Fibroblast of skin of left quadriceps (primary cell): ENCODE results near the gene MAPRE2.
"Not testable (repeated sequence)": the region's sequence is repeated elsewhere in the genome, so short reads cannot be mapped to it uniquely, and the experiment has no call there.

ENCODE experiments used
- DNase-seq, 2 experiments: peaks; one replicate each; pipeline ENCODE4 v3.0.0-alpha.2; 2013; ENCODE audit warnings: low read depth in 2 of 2

MAPRE2 gene

GRCh38 chr18:35153609-35154272 is 112.5 kb downstream of the MAPRE2 start:
- DNase-seq, result no peak

- no peak for DNase-seq
Measured at GRCh38 chr18:35155398-35156117, 114.3 kb downstream of the MAPRE2 start.

GRCh38 chr18:35157181-35157580 is 116.0 kb downstream of the MAPRE2 start:
- DNase-seq, result no peak

- no peak for DNase-seq
Measured at GRCh38 chr18:35158728-35159450, 117.7 kb downstream of the MAPRE2 start.

GRCh38 chr18:35159782-35160181 is 118.6 kb downstream of the MAPRE2 start:
- DNase-seq, result no peak

- no peak for DNase-seq
Measured at GRCh38 chr18:35161485-35161884, 120.3 kb downstream of the MAPRE2 start.

GRCh38 chr18:35161934-35162333 is 120.7 kb downstream of the MAPRE2 start:
- DNase-seq, result no peak

GRCh38 chr18:35163014-35163539 is 121.9 kb downstream of the MAPRE2 start:
- DNase-seq, result no peak

- DNase-seq, result no peak
Measured at GRCh38 chr18:35163721-35164120, 122.5 kb downstream of the MAPRE2 start.

- DNase-seq, result no peak
Measured at GRCh38 chr18:35164133-35164532, 122.9 kb downstream of the MAPRE2 start.

GRCh38 chr18:35167332-35167731 is 126.1 kb downstream of the MAPRE2 start:
- DNase-seq, result no peak

- no peak for DNase-seq
Measured at GRCh38 chr18:35167857-35168256, 126.6 kb downstream of the MAPRE2 start.

GRCh38 chr18:35170323-35170722 is 129.1 kb downstream of the MAPRE2 start:
- not testable (repeated sequence) for DNase-seq

- no peak for DNase-seq
Measured at GRCh38 chr18:35171315-35171987, 130.2 kb downstream of the MAPRE2 start.

GRCh38 chr18:35172009-35172408 is 130.8 kb downstream of the MAPRE2 start:
- no peak for DNase-seq

- DNase-seq, result no peak
Measured at GRCh38 chr18:35172451-35173035, 131.3 kb downstream of the MAPRE2 start.

GRCh38 chr18:35174093-35174731 is 133.0 kb downstream of the MAPRE2 start:
- DNase-seq, result no peak

- DNase-seq, result no peak
Measured at GRCh38 chr18:35174745-35175144, 133.5 kb downstream of the MAPRE2 start.

GRCh38 chr18:35176925-35177324 is 135.7 kb downstream of the MAPRE2 start:
- DNase-seq, result no peak

- DNase-seq, result no peak
Measured at GRCh38 chr18:35178260-35178659, 137.0 kb downstream of the MAPRE2 start.

GRCh38 chr18:35179906-35180305 is 138.7 kb downstream of the MAPRE2 start:
- DNase-seq, result no peak
